HCT116 (cell line): ENCODE data around the gene SYNGR3. TPM values are rescaled to one million over a fixed set of nuclear protein-coding genes. Genes with fewer than 3 reads are reported as not detected.
A peak's percentile ranks its signal among the peaks of the same experiment; 100 is the strongest.

Experiments
- ATAC-seq: fragments of 200-7000 bp; cut with Tn5 transposase; 2 replicates; pipeline ENCODE4 v1.9.1; 2020; ENCODE audit warnings: mild to moderate bottlenecking, moderate library complexity
- BruUV-seq: library from RNA; stranded (reverse); fragments of 400-500 nt; replicated peaks from 2 replicates; lab custom pipeline; 2021; lab: Mats Ljungman, UMichigan
- CTCF ChIA-PET: fragments of 300-600 bp; sonication (Branson Sonifier 250); formaldehyde crosslinking; loops from one replicate; lab custom pipeline; 2021; ENCODE audit warnings: antibody characterized with exemption; lab: Charles Lee
- POLR2A ChIA-PET: fragments of 300-600, 350-600 bp; sonication (Branson Sonifier 250); formaldehyde crosslinking; loops from one replicate; lab custom pipeline; 2021; ENCODE audit warnings: antibody characterized with exemption; lab: Charles Lee
- RAD21 ChIA-PET, 2 experiments: fragments of 300-600 bp; sonication (Branson Sonifier 250); formaldehyde crosslinking; loops; one replicate each; lab custom pipeline; 2023; ENCODE audit warnings: low total read pairs in 2 of 2; ENCODE audit not compliant: uncharacterized antibody in 2 of 2, unreplicated experiment in 2 of 2, low non-redundant PET in 1 of 2; lab: Charles Lee
- DNase-seq: peaks from one replicate; pipeline ENCODE4 v3.0.0-alpha.2; 2010; ENCODE audit warnings: low read depth, low spot score
- H2AFZ ChIP-seq: fragments of 200-600 bp; shearing (Covaris generic), sonication (generic); 2 replicates; pipeline ENCODE4 v1.6.1; 2017; ENCODE audit warnings: low read depth, mixed run types, mixed read lengths, antibody characterized with exemption, low read length; ENCODE audit not compliant: poor library complexity, severe bottlenecking
- H3K27ac ChIP-seq: 2 replicates; pipeline ENCODE4 v1.5.1; 2012; ENCODE audit warnings: low read depth, low read length
- H3K27me3 ChIP-seq: fragments of 200-600 bp; sonication (generic); 2 replicates; pipeline ENCODE4 v1.6.1; 2016; ENCODE audit warnings: mixed run types, low read length, mixed read lengths; ENCODE audit not compliant: insufficient read depth
- H3K36me3 ChIP-seq, 2 experiments: fragments of 200-500 bp in 1 of 2; fragments of 200-600 bp in 1 of 2; sonication (Bioruptor generic) in 1 of 2; sonication (generic) in 1 of 2; 2 replicates each; pipeline versions ENCODE4 v1.5.1 to v1.6.1; 2014 to 2016; ENCODE audit warnings: low read length in 2 of 2, inconsistent platforms in 1 of 2, mixed read lengths in 1 of 2, mixed run types in 1 of 2; ENCODE audit not compliant: insufficient read depth in 2 of 2, control insufficient read depth in 1 of 2
- H3K4me1 ChIP-seq, 2 experiments: fragments of 200-600 bp in 1 of 2; sonication (generic) in 1 of 2; 2 replicates each; pipeline versions ENCODE4 v1.5.1 to v1.6.1; 2012 to 2017; ENCODE audit warnings: low read length in 2 of 2, inconsistent platforms in 1 of 2, mild to moderate bottlenecking in 1 of 2, mixed read lengths in 1 of 2, mixed run types in 1 of 2, moderate library complexity in 1 of 2; ENCODE audit not compliant: insufficient read depth in 2 of 2, control insufficient read depth in 1 of 2
- H3K4me2 ChIP-seq: fragments of 200-600 bp; sonication (generic); 2 replicates; pipeline ENCODE4 v1.6.1; 2017; ENCODE audit warnings: mixed run types, low read length, mixed read lengths
- H3K4me3 ChIP-seq, 2 experiments: fragments of 200-600 bp in 1 of 2; sonication (generic) in 1 of 2; replicated peaks in 1 of 2; 2 replicates each; pipeline ENCODE4 v1.5.1; 2011 to 2016; ENCODE audit warnings: low read length in 2 of 2, control low read depth in 1 of 2, low read depth in 1 of 2, mild to moderate bottlenecking in 1 of 2, mixed read lengths in 1 of 2, mixed run types in 1 of 2
- H3K79me2 ChIP-seq: fragments of 200-600 bp; sonication (generic); 2 replicates; pipeline ENCODE4 v1.6.1; 2017; ENCODE audit warnings: mild to moderate bottlenecking, mixed run types, low read length, moderate library complexity, mixed read lengths; ENCODE audit not compliant: insufficient read depth
- H3K9ac ChIP-seq: fragments of 200-600 bp; sonication (generic); 2 replicates; pipeline ENCODE4 v1.6.1; 2016; ENCODE audit warnings: low read length, mixed read lengths
- H3K9me2 ChIP-seq: fragments of 200-600 bp; sonication (generic), shearing (Covaris generic); 2 replicates; pipeline ENCODE4 v1.6.1; 2017; ENCODE audit warnings: mixed run types, mild to moderate bottlenecking, moderate library complexity; ENCODE audit not compliant: insufficient read depth
- H3K9me3 ChIP-seq, 2 experiments: fragments of 200-500 bp in 1 of 2; fragments of 200-600 bp in 1 of 2; sonication (Bioruptor generic) in 1 of 2; sonication (generic) in 1 of 2; 2 replicates each; pipeline ENCODE4 v1.6.1; 2014 to 2017; ENCODE audit warnings: low read length in 2 of 2, mixed read lengths in 2 of 2, inconsistent platforms in 1 of 2, low read depth in 1 of 2, mild to moderate bottlenecking in 1 of 2, mixed run types in 1 of 2, moderate library complexity in 1 of 2; ENCODE audit not compliant: control insufficient read depth in 1 of 2, insufficient read depth in 1 of 2
- H4K20me1 ChIP-seq: fragments of 200-600 bp; sonication (generic), shearing (Covaris generic); 2 replicates; pipeline ENCODE4 v1.6.1; 2017; ENCODE audit warnings: mixed run types, mild to moderate bottlenecking, moderate library complexity; ENCODE audit not compliant: insufficient read depth
- ELF1 ChIP-seq: IDR thresholded peaks from 2 replicates; pipeline ENCODE4 v1.6.1; 2012; ENCODE audit warnings: low read depth, borderline replicate concordance
- EZH2 ChIP-seq: fragments of 200-600 bp; sonication (generic); IDR thresholded peaks from 2 replicates; pipeline ENCODE4 v1.6.1; 2017; ENCODE audit warnings: antibody characterized with exemption, mixed run types
- EZH2phosphoT487 ChIP-seq: fragments of 200-600 bp; IDR thresholded peaks from 2 replicates; pipeline ENCODE4 v1.6.1; 2018; ENCODE audit warnings: antibody characterized with exemption, borderline replicate concordance
- FOSL1 ChIP-seq: IDR thresholded peaks from 2 replicates; pipeline ENCODE4 v1.6.1; 2012; ENCODE audit warnings: low read depth
- JUND ChIP-seq: IDR thresholded peaks from 2 replicates; pipeline ENCODE4 v1.6.1; 2012
- POLR2AphosphoS5 ChIP-seq: IDR thresholded peaks from 2 replicates; pipeline ENCODE4 v1.6.1; 2011; ENCODE audit warnings: mild to moderate bottlenecking, low read depth, low read length, moderate library complexity
- SIN3A ChIP-seq: IDR thresholded peaks from 2 replicates; pipeline ENCODE4 v1.6.1; 2012; ENCODE audit warnings: low read depth
- SP1 ChIP-seq: IDR thresholded peaks from 2 replicates; pipeline ENCODE4 v1.6.1; 2012; ENCODE audit warnings: low read depth
- SRF ChIP-seq: IDR thresholded peaks from 2 replicates; pipeline ENCODE4 v1.6.1; 2012; ENCODE audit warnings: low read depth
- TCF7L2 ChIP-seq: IDR thresholded peaks from 2 replicates; pipeline ENCODE4 v1.7.0; 2011; ENCODE audit warnings: borderline replicate concordance, inconsistent platforms; ENCODE audit not compliant: insufficient read depth, insufficient read length; ENCODE audit errors: extremely low read depth
- YY1 ChIP-seq: IDR thresholded peaks from 2 replicates; pipeline ENCODE4 v1.6.1; 2011; ENCODE audit warnings: low read length, low read depth, moderate library complexity, mild to moderate bottlenecking; ENCODE audit not compliant: insufficient replicate concordance; ENCODE audit errors: extremely low read depth
- intact Hi-C: fragments of 100-400 bp; cut with micrococcal nuclease; formaldehyde crosslinking; loops from 2 replicates; pipeline ENCODE4 v1.10.0; 2022
- total RNA-seq: library from RNA; stranded (reverse); gene quantifications from one replicate; pipeline ENCODE4 v1.2.1, GENCODE V29; 2021; ENCODE audit not compliant: unreplicated experiment
- TF ChIP-seq, protein P1 (sequence below), 3 experiments: fragments of 200-600 bp in 1 of 3; sonication (generic) in 1 of 3; IDR thresholded peaks in 2 of 3; conservative IDR thresholded peaks in 1 of 3; 2 replicates each; pipeline ENCODE4 v1.5.1; 2012 to 2017; ENCODE audit warnings: low read depth in 2 of 3, low read length in 2 of 3, antibody characterized with exemption in 1 of 3, borderline replicate concordance in 1 of 3, control low read depth in 1 of 3, mild to moderate bottlenecking in 1 of 3, mixed read lengths in 1 of 3, mixed run types in 1 of 3, moderate library complexity in 1 of 3; ENCODE audit not compliant: insufficient read depth in 1 of 3
- TF ChIP-seq, protein P2 (sequence below): IDR thresholded peaks from 2 replicates; pipeline ENCODE4 v1.6.1; 2011; ENCODE audit warnings: mild to moderate bottlenecking, low read length, moderate library complexity; ENCODE audit not compliant: insufficient replicate concordance; ENCODE audit errors: extremely low read depth
- TF ChIP-seq, protein P3 (sequence below): IDR thresholded peaks from 2 replicates; pipeline ENCODE4 v1.6.1; 2012

Gene SYNGR3
- total RNA-seq, 1 experiment from 2014 or later: 11.5 TPM

DNA sequence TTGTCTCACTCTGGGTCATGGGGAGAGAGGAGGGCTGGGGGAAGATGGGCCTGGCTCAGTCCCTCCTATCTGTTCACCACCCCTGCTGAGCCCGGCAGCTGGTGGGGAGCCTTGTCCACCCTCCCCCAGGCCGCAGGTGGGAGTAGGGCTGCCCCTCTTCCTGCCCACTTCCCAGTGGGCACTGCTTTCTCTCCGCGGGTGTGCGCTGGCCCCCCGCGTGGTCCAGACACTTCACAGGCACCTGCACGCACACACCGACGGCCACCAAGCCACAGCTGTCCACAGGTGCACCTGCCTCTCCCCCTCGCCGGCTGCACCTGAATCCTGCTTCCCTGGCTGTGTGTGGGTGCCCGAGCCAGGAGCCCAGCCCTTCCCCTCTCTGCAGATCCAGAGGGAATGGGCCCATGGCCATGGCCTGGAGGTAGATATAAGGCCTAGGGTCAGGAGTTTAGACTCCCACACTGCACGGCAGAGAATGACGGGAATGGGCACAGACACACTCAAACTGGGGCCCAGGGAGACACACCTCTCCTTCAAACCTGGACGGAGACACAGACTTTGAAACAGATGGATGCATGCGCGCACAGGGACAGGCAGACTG lies 39.0 kb downstream of the SYNGR3 start:
- RAD21 ChIA-PET: no interaction called here
- Histone ChIP-seq H3K9me3 (no peaks in the 10 kb centered on the region), H3K9me2 (no peaks in the 10 kb centered on the region), H3K27me3 (no peaks in the 10 kb centered on the region), H3K4me3 (no peak overlapping the region), H3K27ac (no peak overlapping the region), H4K20me1 (no peaks in the 10 kb centered on the region), H3K79me2 (peaks cover 14% of the 10 kb centered on the region; the same call in 1 of the 2 replicates), H3K9ac (no peak overlapping the region), H3K36me3 (no peaks in the 10 kb centered on the region), H3K4me1 (peaks cover 16 to 30% of the 10 kb centered on the region in 2 experiments), H2AFZ (no peak overlapping the region), H3K4me2 (peak overlapping the region; percentile 99; the same call in 1 of the 2 replicates)
- intact Hi-C loops: loop anchor here (10.0 kb wide), 1 partner anchor 226 kb away; the partner anchor contains the start of gene ECI1
- TF ChIP-seq JUND (no peak), SP1 (no peak), FOSL1 (no peak), SIN3A (no peak), EZH2phosphoT487 (no peak), SRF (no peak)
- TF ChIP-seq, protein P1, sequence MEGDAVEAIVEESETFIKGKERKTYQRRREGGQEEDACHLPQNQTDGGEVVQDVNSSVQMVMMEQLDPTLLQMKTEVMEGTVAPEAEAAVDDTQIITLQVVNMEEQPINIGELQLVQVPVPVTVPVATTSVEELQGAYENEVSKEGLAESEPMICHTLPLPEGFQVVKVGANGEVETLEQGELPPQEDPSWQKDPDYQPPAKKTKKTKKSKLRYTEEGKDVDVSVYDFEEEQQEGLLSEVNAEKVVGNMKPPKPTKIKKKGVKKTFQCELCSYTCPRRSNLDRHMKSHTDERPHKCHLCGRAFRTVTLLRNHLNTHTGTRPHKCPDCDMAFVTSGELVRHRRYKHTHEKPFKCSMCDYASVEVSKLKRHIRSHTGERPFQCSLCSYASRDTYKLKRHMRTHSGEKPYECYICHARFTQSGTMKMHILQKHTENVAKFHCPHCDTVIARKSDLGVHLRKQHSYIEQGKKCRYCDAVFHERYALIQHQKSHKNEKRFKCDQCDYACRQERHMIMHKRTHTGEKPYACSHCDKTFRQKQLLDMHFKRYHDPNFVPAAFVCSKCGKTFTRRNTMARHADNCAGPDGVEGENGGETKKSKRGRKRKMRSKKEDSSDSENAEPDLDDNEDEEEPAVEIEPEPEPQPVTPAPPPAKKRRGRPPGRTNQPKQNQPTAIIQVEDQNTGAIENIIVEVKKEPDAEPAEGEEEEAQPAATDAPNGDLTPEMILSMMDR (IDR thresholded peaks at IDR 0.05 in 2 of 3, conservative IDR thresholded peaks at IDR 0.05 in 1 of 3; ENCODE audit: borderline replicate concordance in 1 of 3, insufficient read depth in 1 of 3, low read depth in 2 of 3, low read length in 2 of 3): no peak
- POLR2A ChIA-PET: no interaction called here
- CTCF ChIA-PET: no interaction called here
- no TSS peak for BruUV-seq
- ATAC-seq: no peak
- no peak for DNase-seq

DNA sequence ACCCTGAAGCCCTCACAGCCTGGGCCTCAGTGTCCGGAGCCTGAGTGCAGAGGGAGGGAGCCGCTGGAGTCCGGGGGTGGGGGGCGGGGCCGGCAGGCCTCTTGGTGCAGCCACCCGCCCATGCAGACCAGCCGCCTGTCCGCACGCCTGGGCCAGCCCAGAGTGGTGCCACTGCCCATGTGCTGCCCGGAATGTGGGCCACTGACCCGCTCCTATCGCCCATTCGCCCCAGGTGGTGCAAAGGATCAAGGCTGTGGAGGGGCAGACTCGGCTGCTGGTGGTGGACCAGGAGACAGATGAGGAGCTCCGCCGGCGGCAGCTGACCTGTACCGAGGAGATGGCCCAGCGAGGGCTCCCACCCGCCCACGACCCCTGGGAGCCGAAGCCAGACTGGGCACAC lies 39.6 kb downstream of the SYNGR3 start:
- ChIA-PET POLR2A (no interaction called here), CTCF (no interaction called here), RAD21 (interaction anchor here in 1 of 2 experiments (0.7 kb wide), 1 partner anchor 174 kb away, joined by 4 read pairs; no protein-coding TSS in a partner anchor)
- H2AFZ ChIP-seq: no peak overlapping the region
- H3K27me3 ChIP-seq: no peaks in the 10 kb centered on the region
- no peak overlapping the region for H3K27ac ChIP-seq
- no peaks in the 10 kb centered on the region for H3K36me3 ChIP-seq
- no peaks in the 10 kb centered on the region for H4K20me1 ChIP-seq
- no peaks in the 10 kb centered on the region for H3K9me2 ChIP-seq
- peaks cover 14% of the 10 kb centered on the region; the same call in 1 of the 2 replicates for H3K79me2 ChIP-seq
- H3K9me3 ChIP-seq: no peaks in the 10 kb centered on the region
- ATAC-seq (no peak), DNase-seq (no peak)
- H3K4me3 ChIP-seq: no peak overlapping the region
- intact Hi-C loops: loop anchor here (10.0 kb wide), 1 partner anchor 225 kb away; the partner anchor contains the start of gene ECI1
- no peak overlapping the region for H3K9ac ChIP-seq
- no TSS peak for BruUV-seq
- peaks cover 11 to 26% of the 10 kb centered on the region in 2 experiments for H3K4me1 ChIP-seq
- H3K4me2 ChIP-seq: no peak overlapping the region
- no peak for TF ChIP-seq ELF1
- no peak for TF ChIP-seq JUND
- TF ChIP-seq TCF7L2: no peak
- TF ChIP-seq, protein P2, sequence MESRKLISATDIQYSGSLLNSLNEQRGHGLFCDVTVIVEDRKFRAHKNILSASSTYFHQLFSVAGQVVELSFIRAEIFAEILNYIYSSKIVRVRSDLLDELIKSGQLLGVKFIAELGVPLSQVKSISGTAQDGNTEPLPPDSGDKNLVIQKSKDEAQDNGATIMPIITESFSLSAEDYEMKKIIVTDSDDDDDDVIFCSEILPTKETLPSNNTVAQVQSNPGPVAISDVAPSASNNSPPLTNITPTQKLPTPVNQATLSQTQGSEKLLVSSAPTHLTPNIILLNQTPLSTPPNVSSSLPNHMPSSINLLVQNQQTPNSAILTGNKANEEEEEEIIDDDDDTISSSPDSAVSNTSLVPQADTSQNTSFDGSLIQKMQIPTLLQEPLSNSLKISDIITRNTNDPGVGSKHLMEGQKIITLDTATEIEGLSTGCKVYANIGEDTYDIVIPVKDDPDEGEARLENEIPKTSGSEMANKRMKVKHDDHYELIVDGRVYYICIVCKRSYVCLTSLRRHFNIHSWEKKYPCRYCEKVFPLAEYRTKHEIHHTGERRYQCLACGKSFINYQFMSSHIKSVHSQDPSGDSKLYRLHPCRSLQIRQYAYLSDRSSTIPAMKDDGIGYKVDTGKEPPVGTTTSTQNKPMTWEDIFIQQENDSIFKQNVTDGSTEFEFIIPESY: no peak
- TF ChIP-seq EZH2: no peak
- no peak for TF ChIP-seq SIN3A
- TF ChIP-seq POLR2AphosphoS5: no peak
- TF ChIP-seq, protein P3, sequence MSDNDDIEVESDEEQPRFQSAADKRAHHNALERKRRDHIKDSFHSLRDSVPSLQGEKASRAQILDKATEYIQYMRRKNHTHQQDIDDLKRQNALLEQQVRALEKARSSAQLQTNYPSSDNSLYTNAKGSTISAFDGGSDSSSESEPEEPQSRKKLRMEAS: no peak
- no peak for TF ChIP-seq YY1
